ENCODE measurements around the gene BOK. TPM values are rescaled to one million over a fixed set of nuclear protein-coding genes. Genes with fewer than 3 reads are reported as not detected.

The BOK gene
- total RNA-seq, 1 experiment from 2014 or later = 33.9 TPM

DNA sequence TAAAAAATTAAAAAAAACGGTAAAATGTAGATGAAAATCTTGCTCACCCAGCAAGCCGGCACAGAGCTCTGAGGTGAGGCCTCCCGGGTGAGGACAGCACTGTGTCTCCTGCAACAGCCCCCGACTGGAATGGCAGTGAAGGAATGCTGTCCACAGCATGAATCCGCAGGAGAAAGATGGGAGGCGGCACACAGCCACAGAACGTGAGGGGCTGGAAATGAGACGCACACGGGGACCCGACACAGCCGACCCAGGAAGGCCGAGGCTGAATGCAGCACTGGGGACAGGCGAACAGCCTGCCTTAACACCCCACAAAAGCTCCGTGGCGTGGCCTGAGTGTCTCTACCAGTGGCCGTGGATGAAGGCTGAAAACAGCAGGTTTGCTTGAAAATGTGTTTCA, 34.7 kb downstream of the BOK start:
- H3K56ac ChIP-seq (ENCODE audit: insufficient read length, low read depth, low read length) = no peak overlapping the region
- no peak overlapping the region for H3K27ac ChIP-seq (ENCODE audit: insufficient read length, low read depth, low read length)
- peaks cover 3 to 26% (median 26%) of the 10 kb centered on the region in 3 experiments for H3K36me3 Mint-ChIP-seq (ENCODE audit: insufficient read depth in 1 of 3, low read depth in 3 of 3)
- no peak overlapping the region for H2BK20ac ChIP-seq (ENCODE audit: low read depth, low read length, poor library complexity, severe bottlenecking)
- no peak overlapping the region for H2AFZ ChIP-seq (ENCODE audit: low read length)
- H4K20me1 ChIP-seq (ENCODE audit: control insufficient read depth, insufficient read depth, insufficient read length) = no peaks in the 10 kb centered on the region
- no peak overlapping the region for H3K18ac ChIP-seq (ENCODE audit: insufficient read length, low read depth, low read length)
- no peaks in the 10 kb centered on the region for H3K23me2 ChIP-seq (ENCODE audit: insufficient read length, low read depth, low read length, poor library complexity, severe bottlenecking)
- H2BK12ac ChIP-seq (ENCODE audit: insufficient read length, low read depth, low read length) = no peak overlapping the region
- no CpG with 5 or more reads among the region's 16 CpGs for WGBS (ENCODE audit: extremely low coverage, insufficient read length, low lambda C conversion rate)
- no peak overlapping the region for H3K4me2 ChIP-seq (ENCODE audit: insufficient read depth, insufficient read length, low read length)
- H2BK5ac ChIP-seq (ENCODE audit: insufficient read length, low read length) = no peak overlapping the region
- no peak overlapping the region for H2AK5ac ChIP-seq (ENCODE audit: insufficient read length, low read length)
- no peak overlapping the region for H3K4ac ChIP-seq (ENCODE audit: low read depth, low read length)
- no peak overlapping the region for H3K4me3 Mint-ChIP-seq
- H4K8ac ChIP-seq (replicated peaks; ENCODE audit: insufficient read length, low read depth, low read length) = no peak overlapping the region
- no peak overlapping the region for H3T11ph ChIP-seq (ENCODE audit: low read length)
- no peaks in the 10 kb centered on the region for H3K27me3 Mint-ChIP-seq (ENCODE audit: low read depth)
- H3K4me1 Mint-ChIP-seq = no peaks in the 10 kb centered on the region; a peak in 3 of 4 replicates
- H3K79me1 ChIP-seq (ENCODE audit: insufficient read depth, low read depth, low read length, poor library complexity, severe bottlenecking) = no peaks in the 10 kb centered on the region
- H3K27ac Mint-ChIP-seq = peak overlapping the region in 1 of 3 experiments; percentile 81; a peak in 2 of 7 replicates
- peaks cover 11 to 12% of the 10 kb centered on the region in 2 experiments for H3K9me3 Mint-ChIP-seq
- no peaks in the 10 kb centered on the region for H3K9me3 ChIP-seq (ENCODE audit: control insufficient read depth, low read depth, low read length)
- H3K27me3 ChIP-seq (ENCODE audit: insufficient read depth, low read length) = no peaks in the 10 kb centered on the region
- no peaks in the 10 kb centered on the region for H3K4me1 ChIP-seq (ENCODE audit: insufficient read depth, low read length)
- H3K14ac ChIP-seq (ENCODE audit: insufficient read depth, low read length) = no peak overlapping the region
- no peak overlapping the region for H2BK15ac ChIP-seq (ENCODE audit: low read depth, low read length)
- H3K9ac ChIP-seq (ENCODE audit: extremely low read depth, insufficient read length, low read length) = no peak overlapping the region
- no peak overlapping the region for H4K91ac ChIP-seq (ENCODE audit: insufficient read length, low read depth, low read length)
- no peak overlapping the region for H4K5ac ChIP-seq (ENCODE audit: insufficient read length, low read depth, low read length)
- H3K23ac ChIP-seq (ENCODE audit: insufficient read length, low read depth, low read length) = no peak overlapping the region
- TF ChIP-seq, protein P1, sequence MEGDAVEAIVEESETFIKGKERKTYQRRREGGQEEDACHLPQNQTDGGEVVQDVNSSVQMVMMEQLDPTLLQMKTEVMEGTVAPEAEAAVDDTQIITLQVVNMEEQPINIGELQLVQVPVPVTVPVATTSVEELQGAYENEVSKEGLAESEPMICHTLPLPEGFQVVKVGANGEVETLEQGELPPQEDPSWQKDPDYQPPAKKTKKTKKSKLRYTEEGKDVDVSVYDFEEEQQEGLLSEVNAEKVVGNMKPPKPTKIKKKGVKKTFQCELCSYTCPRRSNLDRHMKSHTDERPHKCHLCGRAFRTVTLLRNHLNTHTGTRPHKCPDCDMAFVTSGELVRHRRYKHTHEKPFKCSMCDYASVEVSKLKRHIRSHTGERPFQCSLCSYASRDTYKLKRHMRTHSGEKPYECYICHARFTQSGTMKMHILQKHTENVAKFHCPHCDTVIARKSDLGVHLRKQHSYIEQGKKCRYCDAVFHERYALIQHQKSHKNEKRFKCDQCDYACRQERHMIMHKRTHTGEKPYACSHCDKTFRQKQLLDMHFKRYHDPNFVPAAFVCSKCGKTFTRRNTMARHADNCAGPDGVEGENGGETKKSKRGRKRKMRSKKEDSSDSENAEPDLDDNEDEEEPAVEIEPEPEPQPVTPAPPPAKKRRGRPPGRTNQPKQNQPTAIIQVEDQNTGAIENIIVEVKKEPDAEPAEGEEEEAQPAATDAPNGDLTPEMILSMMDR (conservative IDR thresholded peaks at IDR 0.05) = no peak
- H3K79me2 ChIP-seq (ENCODE audit: insufficient read depth, low read length) = no peaks in the 10 kb centered on the region
- DNase-seq = no peak
- no peak overlapping the region for H2BK120ac ChIP-seq (ENCODE audit: low read depth, low read length, poor library complexity, severe bottlenecking)
